ENCODE results near the gene GRIN2C.

- TF ChIP-seq, protein P1, sequence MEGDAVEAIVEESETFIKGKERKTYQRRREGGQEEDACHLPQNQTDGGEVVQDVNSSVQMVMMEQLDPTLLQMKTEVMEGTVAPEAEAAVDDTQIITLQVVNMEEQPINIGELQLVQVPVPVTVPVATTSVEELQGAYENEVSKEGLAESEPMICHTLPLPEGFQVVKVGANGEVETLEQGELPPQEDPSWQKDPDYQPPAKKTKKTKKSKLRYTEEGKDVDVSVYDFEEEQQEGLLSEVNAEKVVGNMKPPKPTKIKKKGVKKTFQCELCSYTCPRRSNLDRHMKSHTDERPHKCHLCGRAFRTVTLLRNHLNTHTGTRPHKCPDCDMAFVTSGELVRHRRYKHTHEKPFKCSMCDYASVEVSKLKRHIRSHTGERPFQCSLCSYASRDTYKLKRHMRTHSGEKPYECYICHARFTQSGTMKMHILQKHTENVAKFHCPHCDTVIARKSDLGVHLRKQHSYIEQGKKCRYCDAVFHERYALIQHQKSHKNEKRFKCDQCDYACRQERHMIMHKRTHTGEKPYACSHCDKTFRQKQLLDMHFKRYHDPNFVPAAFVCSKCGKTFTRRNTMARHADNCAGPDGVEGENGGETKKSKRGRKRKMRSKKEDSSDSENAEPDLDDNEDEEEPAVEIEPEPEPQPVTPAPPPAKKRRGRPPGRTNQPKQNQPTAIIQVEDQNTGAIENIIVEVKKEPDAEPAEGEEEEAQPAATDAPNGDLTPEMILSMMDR (IDR thresholded peaks at IDR 0.05): no peak
- no peak for TF ChIP-seq POLR2A (IDR thresholded peaks at IDR 0.05)
Observed at GRCh38 chr17:74900208-74900607, 40.5 kb upstream of the GRIN2C start.

All from gastroesophageal sphincter (tissue), 3 donors.